HEK293T (cell line): Measurements from ENCODE around the gene ASTL.

Experiments
- ARNT ChIP-seq: fragments of 450-650 bp; IDR thresholded peaks from 2 replicates; pipeline ENCODE4 v1.6.1; 2017; ENCODE audit warnings: mild to moderate bottlenecking
- ELF4 ChIP-seq: fragments of 450-650 bp; IDR thresholded peaks from 2 replicates; pipeline ENCODE4 v1.6.1; 2017; ENCODE audit warnings: antibody characterized with exemption
- FOXA1 ChIP-seq: fragments of 450-650 bp; IDR thresholded peaks from 2 replicates; pipeline ENCODE4 v1.6.1; 2016; ENCODE audit warnings: mild to moderate bottlenecking
- FOXM1 ChIP-seq: fragments of 450-650 bp; IDR thresholded peaks from 2 replicates; pipeline ENCODE4 v1.6.1; 2017; ENCODE audit warnings: mild to moderate bottlenecking, borderline replicate concordance
- LEF1 ChIP-seq: fragments of 450-650 bp; IDR thresholded peaks from 2 replicates; pipeline ENCODE4 v1.6.1; 2017; ENCODE audit warnings: mild to moderate bottlenecking, borderline replicate concordance
- SP1 ChIP-seq: fragments of 450-650 bp; IDR thresholded peaks from 2 replicates; pipeline ENCODE4 v1.6.1; 2017
- TARDBP ChIP-seq: fragments of 450-650 bp; IDR thresholded peaks from 2 replicates; pipeline ENCODE4 v1.6.1; 2016
- ZNF384 ChIP-seq: fragments of 450-650 bp; IDR thresholded peaks from 2 replicates; pipeline ENCODE4 v1.6.1; 2016

DNA sequence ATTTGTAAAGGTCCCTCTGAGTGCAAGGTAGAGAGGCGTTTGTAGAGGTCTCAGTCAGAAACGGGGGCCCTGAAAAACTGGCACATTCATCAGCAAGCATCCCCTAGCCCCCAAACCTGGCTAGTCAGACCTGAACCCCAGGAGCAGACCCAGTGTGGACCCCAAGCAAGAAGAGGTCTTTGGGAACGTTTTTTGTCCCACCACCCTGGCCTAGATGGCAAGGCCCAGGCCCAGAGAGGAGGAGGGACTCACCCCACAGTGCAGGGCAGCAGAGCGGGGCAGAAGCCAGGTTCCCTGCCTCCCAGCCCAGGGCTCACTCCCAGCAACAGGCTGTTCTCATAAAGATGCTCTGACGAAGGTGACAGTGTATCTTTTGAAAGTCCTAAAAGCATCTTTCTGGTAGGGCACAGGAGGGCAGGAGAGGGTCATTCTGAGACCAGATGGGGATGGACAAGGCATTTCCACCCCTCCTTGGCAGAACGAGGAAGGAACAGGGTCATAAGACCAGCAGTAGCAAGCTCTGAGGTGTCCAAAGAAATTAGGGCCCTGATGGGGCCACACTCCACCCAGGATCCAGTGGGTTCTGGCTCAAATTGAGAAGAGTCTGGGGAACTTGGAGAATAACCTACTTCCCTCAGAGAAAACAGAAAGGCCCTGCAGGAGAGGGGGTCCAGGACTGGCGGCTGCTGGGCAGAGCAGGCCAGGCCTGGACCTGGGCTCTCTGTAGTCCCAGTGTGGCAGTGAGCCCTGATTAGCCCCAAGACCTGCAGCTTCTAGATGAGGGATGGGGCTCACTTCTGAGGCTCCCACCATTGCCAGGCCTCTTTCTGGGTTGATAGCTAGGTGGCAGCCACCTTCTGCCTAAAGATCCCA, 40.1 kb downstream of the ASTL start:
- TF ChIP-seq FOXM1 = no peak
- TF ChIP-seq TARDBP = no peak
- no peak for TF ChIP-seq ZNF384
- TF ChIP-seq LEF1 = no peak
- no peak for TF ChIP-seq ARNT
- TF ChIP-seq ELF4 = no peak
- TF ChIP-seq SP1 = no peak
- TF ChIP-seq FOXA1 = no peak
